ENCODE data around the gene TTL. TPM values are rescaled to one million over a fixed set of nuclear protein-coding genes. Genes with fewer than 3 reads are reported as not detected.
"Not testable (repeated sequence)": the region's sequence is repeated elsewhere in the genome, so short reads cannot be mapped to it uniquely, and the experiment has no call there.

TTL gene
- total RNA-seq = 10 to 100 TPM; 21.0 to 27.1 TPM

GRCh38 chr2:112481528-112482233, at the start of gene TTL:
Gene TTL, plus strand, starts transcription at chr2:112482156. Its CDS starts 189 bp downstream, at chr2:112482345.
- H3K9me3 Mint-ChIP-seq = no peaks in the 10 kb centered on the region
- ATAC-seq = peak; percentile 80 to 85
- peak within 1 kb of the TSS; percentile 85 to 94 for H3K27ac Mint-ChIP-seq
- peak; percentile 77 to 82 for DNase-seq (ENCODE audit: low spot score in 2 of 2)
- peaks cover 12 to 18% of the 10 kb centered on the region in 2 donors for H3K36me3 Mint-ChIP-seq

GRCh38 chr2:112432390-112432734, 49.6 kb upstream of the TTL start:
- ATAC-seq; H3K9me3 Mint-ChIP-seq; H3K36me3 Mint-ChIP-seq; DNase-seq (ENCODE audit: low spot score in 2 of 2): not testable (repeated sequence)
- H3K27ac Mint-ChIP-seq = peak overlapping the region; percentile 55 to 92

GRCh38 chr2:112432735-112433479, 49.0 kb upstream of the TTL start:
- peak overlapping the region; percentile 55 to 92 for H3K27ac Mint-ChIP-seq
- H3K36me3 Mint-ChIP-seq, ATAC-seq, H3K9me3 Mint-ChIP-seq: not testable (repeated sequence)
- peak in 1 of 2 donors; percentile 62 for DNase-seq (ENCODE audit: low spot score in 2 of 2)

- not testable (repeated sequence) for H3K9me3 Mint-ChIP-seq, H3K36me3 Mint-ChIP-seq
- ATAC-seq (peak; percentile 100), DNase-seq (ENCODE audit: low spot score in 2 of 2) (peak; percentile 92 to 93)
- peak within 1 kb of the TSS; percentile 86 to 92 for H3K27ac Mint-ChIP-seq
These were observed 48.5 kb upstream of the TTL start, which contains the start of gene RGPD8 for GRCh38 chr2:112433480-112433879. Gene RGPD8, minus strand, starts transcription at chr2:112433645. Its CDS starts 192 bp downstream, at chr2:112433453.

- H3K9me3 Mint-ChIP-seq = no peaks in the 10 kb centered on the region
- peaks cover 0 to 4% of the 10 kb centered on the region in 2 donors for H3K36me3 Mint-ChIP-seq
- ATAC-seq (no peak), DNase-seq (ENCODE audit: low spot score in 2 of 2) (no peak)
- H3K27ac Mint-ChIP-seq = peak overlapping the region in 1 of 2 donors; percentile 89
These were observed 47.8 kb upstream of the TTL start for GRCh38 chr2:112433932-112434730.

GRCh38 chr2:112434890-112435715, 46.9 kb upstream of the TTL start:
- not testable (repeated sequence) for H3K36me3 Mint-ChIP-seq; DNase-seq (ENCODE audit: low spot score in 2 of 2); ATAC-seq; H3K9me3 Mint-ChIP-seq
- H3K27ac Mint-ChIP-seq = peak overlapping the region in 1 of 2 donors; percentile 65

GRCh38 chr2:112435716-112436431, 46.1 kb upstream of the TTL start:
- not testable (repeated sequence) for H3K36me3 Mint-ChIP-seq; DNase-seq (ENCODE audit: low spot score in 2 of 2); H3K27ac Mint-ChIP-seq; ATAC-seq; H3K9me3 Mint-ChIP-seq

GRCh38 chr2:112436993-112437392, 45.0 kb upstream of the TTL start:
- not testable (repeated sequence) for H3K27ac Mint-ChIP-seq; H3K9me3 Mint-ChIP-seq; H3K36me3 Mint-ChIP-seq; ATAC-seq; DNase-seq (ENCODE audit: low spot score in 2 of 2)

GRCh38 chr2:112437405-112437831, 44.5 kb upstream of the TTL start:
- ATAC-seq; H3K36me3 Mint-ChIP-seq; H3K9me3 Mint-ChIP-seq; H3K27ac Mint-ChIP-seq; DNase-seq (ENCODE audit: low spot score in 2 of 2): not testable (repeated sequence)

- not testable (repeated sequence) for DNase-seq (ENCODE audit: low spot score in 2 of 2); H3K27ac Mint-ChIP-seq; ATAC-seq; H3K36me3 Mint-ChIP-seq; H3K9me3 Mint-ChIP-seq
These were observed 43.2 kb upstream of the TTL start for GRCh38 chr2:112438603-112439261.

GRCh38 chr2:112444256-112444655, 37.7 kb upstream of the TTL start:
- not testable (repeated sequence) for DNase-seq (ENCODE audit: low spot score in 2 of 2); ATAC-seq; H3K9me3 Mint-ChIP-seq; H3K36me3 Mint-ChIP-seq; H3K27ac Mint-ChIP-seq

- ATAC-seq = no peak
- Mint-ChIP-seq H3K9me3 (peaks cover 0 to 5% of the 10 kb centered on the region in 2 donors), H3K36me3 (no peaks in the 10 kb centered on the region), H3K27ac (no peak overlapping the region)
- DNase-seq (ENCODE audit: low spot score in 2 of 2) = no peak
These were observed 32.1 kb upstream of the TTL start for GRCh38 chr2:112449854-112450253.

- DNase-seq (ENCODE audit: low spot score in 2 of 2) (no peak), ATAC-seq (no peak)
- Mint-ChIP-seq H3K9me3 (peaks cover 0 to 5% of the 10 kb centered on the region in 2 donors), H3K36me3 (no peaks in the 10 kb centered on the region), H3K27ac (no peak overlapping the region)
These were observed 30.6 kb upstream of the TTL start for GRCh38 chr2:112451317-112451716.

- no peak overlapping the region for H3K27ac Mint-ChIP-seq
- DNase-seq (ENCODE audit: low spot score in 2 of 2) (no peak), ATAC-seq (no peak)
- no peaks in the 10 kb centered on the region for H3K36me3 Mint-ChIP-seq
- peaks cover 0 to 5% of the 10 kb centered on the region in 2 donors for H3K9me3 Mint-ChIP-seq
These were observed 27.4 kb upstream of the TTL start for GRCh38 chr2:112454586-112454985.

- Mint-ChIP-seq H3K36me3 (no peaks in the 10 kb centered on the region), H3K27ac (no peak overlapping the region), H3K9me3 (no peaks in the 10 kb centered on the region)
- DNase-seq (ENCODE audit: low spot score in 2 of 2) (no peak), ATAC-seq (no peak)
These were observed 22.6 kb upstream of the TTL start for GRCh38 chr2:112459372-112459771.
